ENCODE data around the gene FCMR. TPM values are rescaled to one million over a fixed set of nuclear protein-coding genes. Genes with fewer than 3 reads are reported as not detected.

Gene FCMR
- total and polyA plus RNA-seq, 10 of the 15 experiments (the other 5 are each of a cell fraction or from before 2014, with no cell fraction given): 79.7 to 245 (median 123) TPM

GRCh38 chr1:206855859-206856258 is 65.9 kb downstream of the FCMR start:
- Histone ChIP-seq H3K4me3 (no peak overlapping the region), H3K4me1 (ENCODE audit: control insufficient read depth, insufficient read depth, low read length) (no peaks in the 10 kb centered on the region), H2AFZ (ENCODE audit: control insufficient read depth, low read depth, low read length) (no peak overlapping the region), H3K9ac (ENCODE audit: control insufficient read depth, insufficient read depth, low read length) (no peak overlapping the region), H4K20me1 (ENCODE audit: control insufficient read depth, insufficient read depth) (no peaks in the 10 kb centered on the region), H3K36me3 (ENCODE audit: control insufficient read depth in 2 of 2, insufficient read depth in 2 of 2, low read length in 1 of 2) (no peaks in the 10 kb centered on the region), H3K27me3 (replicated peaks in 1 of 2; ENCODE audit: control insufficient read depth in 2 of 2, insufficient read depth in 2 of 2, low read length in 1 of 2) (no peaks in the 10 kb centered on the region; a peak in 1 of 4 replicates), H3K4me2 (ENCODE audit: control insufficient read depth, insufficient read depth) (no peak overlapping the region), H3K9me3 (replicated peaks; ENCODE audit: control insufficient read depth, insufficient read depth, low read length) (no peaks in the 10 kb centered on the region; the same call in 1 of the 3 replicates), H3K79me2 (ENCODE audit: control insufficient read depth, insufficient read depth, low read length) (no peaks in the 10 kb centered on the region), H3K27ac (ENCODE audit: control insufficient read depth, insufficient read depth) (no peak overlapping the region)
- TF ChIP-seq BCL3 (IDR thresholded peaks at IDR 0.05; ENCODE audit: borderline replicate concordance, insufficient read depth, low read depth, low read length, poor library complexity, severe bottlenecking) (no peak), NR2C1 (IDR thresholded peaks at IDR 0.05) (no peak)
- no TSS peak for BruUV-seq (replicated peaks)
- POLR2A ChIA-PET: no interaction called here
- in situ Hi-C loops (cut with MboI) (no loop called here), intact Hi-C loops (cut with micrococcal nuclease; ENCODE audit: unreplicated experiment) (loop anchor here (2.0 kb wide), 1 partner anchor 127 kb away; no protein-coding TSS in a partner anchor)
- no peak for ATAC-seq
- DNase-seq (ENCODE audit: low read depth, low spot score): no peak
- RAD21 ChIA-PET (ENCODE audit: unreplicated experiment): interaction anchor here (1.4 kb wide), 1 partner anchor 57 kb away, joined by 5 read pairs; no protein-coding TSS in a partner anchor
- CTCF ChIA-PET: interaction anchor here (0.9 to 6.8 kb wide), 7 partner anchors 9 to 126 kb away, joined by 3 to 52 read pairs (median 5); partner anchors contain the start of gene IL20
- WGBS (ENCODE audit: insufficient coverage, insufficient replicate concordance, low lambda C conversion rate, missing lambda C conversion rate): 76% methylated on average over 2 of the region's 2 CpGs
- SMC1A ChIA-PET (ENCODE audit: uncharacterized antibody, unreplicated experiment): interaction anchor here (0.8 to 1.5 kb wide), 5 partner anchors 11 to 80 kb away, joined by 3 to 4 read pairs (median 3); no protein-coding TSS in a partner anchor
- no peak for FAIRE-seq

- DNase-seq (ENCODE audit: low read depth, low spot score): no peak
- no peaks in the 10 kb centered on the region for H3K79me2 ChIP-seq (ENCODE audit: control insufficient read depth, insufficient read depth, low read length)
- ATAC-seq: no peak
- no peaks in the 10 kb centered on the region for H4K20me1 ChIP-seq (ENCODE audit: control insufficient read depth, insufficient read depth)
- H3K27me3 ChIP-seq (replicated peaks in 1 of 2; ENCODE audit: control insufficient read depth in 2 of 2, insufficient read depth in 2 of 2, low read length in 1 of 2): no peaks in the 10 kb centered on the region; a peak in 1 of 4 replicates
- H2AFZ ChIP-seq (ENCODE audit: control insufficient read depth, low read depth, low read length): no peak overlapping the region
- ChIA-PET RAD21 (ENCODE audit: unreplicated experiment) (no interaction called here), SMC1A (ENCODE audit: uncharacterized antibody, unreplicated experiment) (interaction anchor here (0.8 to 1.5 kb wide), 3 partner anchors 9 to 128 kb away, joined by 3 to 4 read pairs (median 3); no protein-coding TSS in a partner anchor), POLR2A (no interaction called here), CTCF (interaction anchor here (1.0 to 6.8 kb wide), 8 partner anchors 12 to 127 kb away, joined by 3 to 52 read pairs (median 4); no protein-coding TSS in a partner anchor)
- 74% methylated on average over 3 of the region's 3 CpGs for WGBS (ENCODE audit: insufficient coverage, insufficient replicate concordance, low lambda C conversion rate, missing lambda C conversion rate)
- no peaks in the 10 kb centered on the region; the same call in 1 of the 3 replicates for H3K9me3 ChIP-seq (replicated peaks; ENCODE audit: control insufficient read depth, insufficient read depth, low read length)
- no TSS peak for BruUV-seq (replicated peaks)
- no peak overlapping the region for H3K27ac ChIP-seq (ENCODE audit: control insufficient read depth, insufficient read depth)
- no peaks in the 10 kb centered on the region for H3K4me1 ChIP-seq (ENCODE audit: control insufficient read depth, insufficient read depth, low read length)
- H3K36me3 ChIP-seq (ENCODE audit: control insufficient read depth in 2 of 2, insufficient read depth in 2 of 2, low read length in 1 of 2): no peaks in the 10 kb centered on the region
- intact Hi-C loops (cut with micrococcal nuclease; ENCODE audit: unreplicated experiment) (no loop called here), in situ Hi-C loops (cut with MboI) (no loop called here)
- H3K4me3 ChIP-seq: no peak overlapping the region
- no peak overlapping the region for H3K4me2 ChIP-seq (ENCODE audit: control insufficient read depth, insufficient read depth)
- no peak overlapping the region for H3K9ac ChIP-seq (ENCODE audit: control insufficient read depth, insufficient read depth, low read length)
- FAIRE-seq: no peak
- TF ChIP-seq BCL3 (IDR thresholded peaks at IDR 0.05; ENCODE audit: borderline replicate concordance, insufficient read depth, low read depth, low read length, poor library complexity, severe bottlenecking) (no peak), RB1 (IDR thresholded peaks at IDR 0.05; ENCODE audit: borderline replicate concordance) (no peak), MTA2 (IDR thresholded peaks at IDR 0.05; ENCODE audit: low read depth) (no peak), HDAC2 (IDR thresholded peaks at IDR 0.05) (no peak), REST (IDR thresholded peaks at IDR 0.05; ENCODE audit: low read depth, low read length) (no peak), POLR2A (IDR thresholded peaks at IDR 0.05; ENCODE audit: low read depth, low read length) (no peak), ATF7 (IDR thresholded peaks at IDR 0.05; ENCODE audit: low read depth) (no peak), ZNF217 (IDR thresholded peaks at IDR 0.05) (no peak), TBL1XR1 (IDR thresholded peaks at IDR 0.05; ENCODE audit: low read depth, low read length) (no peak)
Observed at GRCh38 chr1:206854401-206855129, 67.2 kb downstream of the FCMR start.

Measured in GM12878 (cell line).